H1 (cell line): ENCODE data around the gene FSTL4. TPM values are rescaled to one million over a fixed set of nuclear protein-coding genes. Genes with fewer than 3 reads are reported as not detected.

ENCODE experiments used
- CTCF ChIA-PET: fragments of 300-600 bp; sonication (Branson Sonifier 250); formaldehyde crosslinking; loops from one replicate; lab custom pipeline; 2021; ENCODE audit not compliant: partially characterized antibody; lab: Charles Lee
- POLR2A ChIA-PET: fragments of 300-600 bp; sonication (Branson Sonifier 250); formaldehyde crosslinking; loops from one replicate; lab custom pipeline; 2021; ENCODE audit warnings: inconsistent platforms; ENCODE audit not compliant: partially characterized antibody; lab: Charles Lee
- DNase-seq, 2 experiments: peaks; one replicate each; pipeline versions ENCODE4 v3.0.0 to v3.0.0-alpha.2; 2010 to 2022; ENCODE audit warnings: low spot score in 2 of 2, low read depth in 1 of 2, mixed read lengths in 1 of 2
- FAIRE-seq: peaks from 2 replicates; lab custom pipeline; 2011; peaks lifted over from hg19 to GRCh38; lab: Jason Lieb, UNC
- H2AFZ ChIP-seq: 2 replicates; pipeline ENCODE4 v1.8.1; 2012; ENCODE audit warnings: low read length, inconsistent platforms
- H2AK5ac ChIP-seq: 2 replicates; pipeline ENCODE4 v1.6.1; 2013; ENCODE audit warnings: low read depth, low read length
- H2BK120ac ChIP-seq: replicated peaks from 2 replicates; pipeline ENCODE3; 2013; ENCODE audit warnings: low read depth, low read length, inconsistent platforms
- H2BK12ac ChIP-seq: 2 replicates; pipeline ENCODE4 v1.6.1; 2013; ENCODE audit warnings: low read depth, low read length
- H2BK15ac ChIP-seq: 2 replicates; pipeline ENCODE4 v1.6.1; 2013; ENCODE audit warnings: low read length
- H2BK20ac ChIP-seq: 2 replicates; pipeline ENCODE4 v1.6.1; 2013; ENCODE audit warnings: low read length
- H2BK5ac ChIP-seq: 2 replicates; pipeline ENCODE4 v1.6.1; 2013; ENCODE audit warnings: low read depth, low read length
- H3K14ac ChIP-seq: 2 replicates; pipeline ENCODE4 v1.6.1; 2013; ENCODE audit warnings: inconsistent platforms; ENCODE audit not compliant: insufficient read length
- H3K18ac ChIP-seq: 2 replicates; pipeline ENCODE4 v1.6.1; 2013; ENCODE audit warnings: low read length; ENCODE audit errors: extremely low read depth
- H3K23ac ChIP-seq: 2 replicates; pipeline ENCODE4 v1.6.1; 2013; ENCODE audit warnings: inconsistent platforms; ENCODE audit not compliant: insufficient read length
- H3K23me2 ChIP-seq: 2 replicates; pipeline ENCODE4 v1.6.1; 2013; ENCODE audit warnings: low read depth, low read length
- H3K27ac ChIP-seq: 2 replicates; pipeline ENCODE4 v1.6.1; 2011; ENCODE audit warnings: low read depth, low read length, inconsistent platforms
- H3K27me3 ChIP-seq, 4 experiments: replicated peaks in 1 of 4; 1 replicate in 1 of 4; 2 replicates in 3 of 4; pipeline versions ENCODE4 v1.6.1 to v1.8.1; 2011 to 2013; ENCODE audit warnings: low read length in 3 of 4, mild to moderate bottlenecking in 3 of 4, inconsistent platforms in 2 of 4, mixed read lengths in 2 of 4, moderate library complexity in 1 of 4; ENCODE audit not compliant: control insufficient read depth in 3 of 4, insufficient read depth in 3 of 4; ENCODE audit errors: extremely low read depth in 1 of 4
- H3K36me3 ChIP-seq, 4 experiments: 2 replicates each; pipeline versions ENCODE4 v1.6.1 to v1.8.1; 2011 to 2013; ENCODE audit warnings: mild to moderate bottlenecking in 4 of 4, low read length in 3 of 4, moderate library complexity in 2 of 4, control low read depth in 1 of 4, inconsistent platforms in 1 of 4; ENCODE audit not compliant: insufficient read depth in 4 of 4, control insufficient read depth in 2 of 4
- H3K4ac ChIP-seq: replicated peaks from 2 replicates; pipeline ENCODE3; 2013; ENCODE audit warnings: low read length, low read depth, mixed read lengths, inconsistent platforms; ENCODE audit not compliant: insufficient read length
- H3K4me1 ChIP-seq, 4 experiments: replicated peaks in 1 of 4; 1 replicate in 1 of 4; 2 replicates in 3 of 4; pipeline versions ENCODE4 v1.6.1 to v1.8.1; 2011 to 2013; ENCODE audit warnings: low read length in 3 of 4, inconsistent platforms in 2 of 4, mixed read lengths in 1 of 4; ENCODE audit not compliant: insufficient read depth in 4 of 4, control insufficient read depth in 3 of 4
- H3K4me2 ChIP-seq, 2 experiments: 2 replicates each; pipeline versions ENCODE4 v1.6.1 to v1.8.1; 2011 to 2013; ENCODE audit warnings: low read depth in 2 of 2, low read length in 2 of 2, control low read depth in 1 of 2, inconsistent platforms in 1 of 2, mild to moderate bottlenecking in 1 of 2; ENCODE audit not compliant: insufficient read depth in 1 of 2
- H3K4me3 ChIP-seq, 4 experiments: fragments of 200-600, 300-600 bp in 1 of 4; sonication (generic), shearing (Covaris generic), sonication (Bioruptor Twin) in 1 of 4; 2 replicates each; pipeline versions ENCODE4 v1.5.1 to v1.8.1; 2011 to 2016; ENCODE audit warnings: low read length in 4 of 4, low read depth in 3 of 4, control low read depth in 2 of 4, inconsistent platforms in 2 of 4, mild to moderate bottlenecking in 2 of 4, mixed read lengths in 1 of 4, moderate library complexity in 1 of 4; ENCODE audit not compliant: insufficient read depth in 2 of 4; ENCODE audit errors: extremely low read depth in 1 of 4
- H3K56ac ChIP-seq: replicated peaks from 2 replicates; pipeline ENCODE3; 2013; ENCODE audit warnings: low read depth, mild to moderate bottlenecking, mixed read lengths, low read length, inconsistent platforms; ENCODE audit not compliant: insufficient read length
- H3K79me1 ChIP-seq: 2 replicates; pipeline ENCODE4 v1.6.1; 2013; ENCODE audit warnings: low read depth, low read length, control low read depth
- H3K79me2 ChIP-seq, 2 experiments: 2 replicates each; pipeline versions ENCODE4 v1.6.1 to v1.8.1; 2012 to 2013; ENCODE audit warnings: low read length in 2 of 2, mild to moderate bottlenecking in 2 of 2, inconsistent platforms in 1 of 2; ENCODE audit not compliant: insufficient read depth in 2 of 2, control insufficient read depth in 1 of 2
- H3K9ac ChIP-seq, 4 experiments: replicated peaks in 1 of 4; 1 replicate in 1 of 4; 2 replicates in 3 of 4; pipeline versions ENCODE4 v1.6.1 to v1.8.1; 2011 to 2013; ENCODE audit warnings: low read depth in 3 of 4, low read length in 3 of 4, control low read depth in 2 of 4, mild to moderate bottlenecking in 2 of 4, moderate library complexity in 2 of 4, inconsistent platforms in 1 of 4; ENCODE audit errors: extremely low read depth in 1 of 4
- H3K9me3 ChIP-seq, 2 experiments: 2 replicates each; pipeline versions ENCODE4 v1.6.1 to v1.8.1; 2012 to 2013; ENCODE audit warnings: mild to moderate bottlenecking in 2 of 2, moderate library complexity in 2 of 2, control low read depth in 1 of 2, inconsistent platforms in 1 of 2, low read depth in 1 of 2, low read length in 1 of 2, mixed read lengths in 1 of 2; ENCODE audit not compliant: insufficient read depth in 2 of 2
- H4K20me1 ChIP-seq, 2 experiments: replicated peaks in 1 of 2; 2 replicates each; pipeline versions ENCODE3 to v1.8.1; 2011 to 2013; ENCODE audit warnings: inconsistent platforms in 2 of 2, low read length in 2 of 2, mild to moderate bottlenecking in 1 of 2; ENCODE audit not compliant: insufficient read depth in 2 of 2, control insufficient read depth in 1 of 2
- H4K5ac ChIP-seq: 2 replicates; pipeline ENCODE4 v1.6.1; 2013; ENCODE audit warnings: low read length, low read depth, mixed read lengths, inconsistent platforms; ENCODE audit not compliant: insufficient read length
- H4K8ac ChIP-seq: 2 replicates; pipeline ENCODE4 v1.8.0; 2013; ENCODE audit warnings: mild to moderate bottlenecking, moderate library complexity, low read length, inconsistent platforms; ENCODE audit not compliant: insufficient read depth; ENCODE audit errors: extremely low read depth
- H4K91ac ChIP-seq: replicated peaks from 2 replicates; pipeline ENCODE3; 2013; ENCODE audit warnings: low read length, mixed read lengths, inconsistent platforms; ENCODE audit not compliant: insufficient read length
- BACH1 ChIP-seq: IDR thresholded peaks from 2 replicates; pipeline ENCODE4 v1.6.1; 2012; ENCODE audit warnings: low read length, improper control_type of control experiment
- CBX5 ChIP-seq: fragments of 300-800, 300-1000 bp; sonication (generic); IDR thresholded peaks from 2 replicates; pipeline ENCODE4 v1.7.1; 2016; ENCODE audit warnings: antibody characterized with exemption, low read length, low read depth
- CEBPB ChIP-seq: IDR thresholded peaks from 2 replicates; pipeline ENCODE4 v1.6.1; 2012; ENCODE audit warnings: low read depth, low read length
- CHD1 ChIP-seq: IDR thresholded peaks from 2 replicates; pipeline ENCODE4 v1.6.1; 2012; ENCODE audit warnings: low read depth, low read length, improper control_type of control experiment
- EGR1 ChIP-seq: IDR thresholded peaks from 2 replicates; pipeline ENCODE4 v1.6.1; 2011; ENCODE audit warnings: low read depth, low read length, borderline replicate concordance
- GABPA ChIP-seq: IDR thresholded peaks from 2 replicates; pipeline ENCODE4 v1.6.1; 2011; ENCODE audit warnings: mild to moderate bottlenecking, low read length, moderate library complexity, borderline replicate concordance; ENCODE audit not compliant: insufficient read depth
- HDAC2 ChIP-seq, 2 experiments: fragments of 300-600 bp in 1 of 2; sonication (generic) in 1 of 2; IDR thresholded peaks; 2 replicates each; pipeline ENCODE4 v1.6.1; 2011 to 2012; ENCODE audit warnings: low read depth in 2 of 2, low read length in 2 of 2, mild to moderate bottlenecking in 2 of 2, moderate library complexity in 2 of 2, borderline replicate concordance in 1 of 2, inconsistent platforms in 1 of 2
- JUN ChIP-seq: IDR thresholded peaks from 2 replicates; pipeline ENCODE4 v1.6.1; 2011; ENCODE audit warnings: low read depth, mild to moderate bottlenecking, improper control_type of control experiment, low read length
- PHF8 ChIP-seq: fragments of 200-600 bp; sonication (generic); conservative IDR thresholded peaks from 2 replicates; pipeline ENCODE4 v1.7.1; 2012; ENCODE audit warnings: low read depth, mild to moderate bottlenecking, inconsistent platforms, low read length, moderate library complexity
- SIN3A ChIP-seq, 2 experiments: IDR thresholded peaks in 1 of 2; conservative IDR thresholded peaks in 1 of 2; 2 replicates each; pipeline ENCODE4 v1.6.1; 2011 to 2012; ENCODE audit warnings: low read length in 2 of 2, improper control_type of control experiment in 1 of 2, low read depth in 1 of 2, mild to moderate bottlenecking in 1 of 2
- SIRT6 ChIP-seq: IDR thresholded peaks from one replicate; pipeline ENCODE4 v1.7.1; 2012; ENCODE audit warnings: low read length, inconsistent platforms
- SP2 ChIP-seq: IDR thresholded peaks from 2 replicates; pipeline ENCODE4 v1.6.1; 2012; ENCODE audit warnings: mild to moderate bottlenecking, low read length, inconsistent platforms
- WGBS, 2 experiments: shearing (Covaris generic) in 1 of 2; methylation state at CpG; one replicate each; pipeline versions ENCODE4 v1.1.6 to v1.1.7; 2013 to 2015; ENCODE audit warnings: low lambda C conversion rate in 2 of 2, mixed read lengths in 2 of 2, inconsistent platforms in 1 of 2, low coverage in 1 of 2, missing lambda C conversion rate in 1 of 2; ENCODE audit not compliant: insufficient replicate concordance in 2 of 2, insufficient coverage in 1 of 2, insufficient read length in 1 of 2; ENCODE audit errors: extremely low coverage in 1 of 2, missing lambda C conversion rate in 1 of 2; 5-methylcytosine and 5-hydroxymethylcytosine counted together
- polyA plus RNA-seq, 7 experiments: library from polyadenylated mRNA; depleted of rRNA in 3 of 7; stranded (reverse) in 5 of 7; unstranded in 2 of 7; fragments of >200 nt in 5 of 7; fragments of 200-250 nt in 2 of 7; gene quantifications; 1 replicate in 5 of 7; 2 replicates in 1 of 7; 4 replicates in 1 of 7; pipeline versions ENCODE4 v1.2.1 to v1.2.3, GENCODE V29; 2011 to 2013; ENCODE audit warnings: missing spikeins in 2 of 7, mixed read lengths in 2 of 7
- total RNA-seq: library from RNA; stranded (reverse); fragmentation: NEBNext Ultra II Directional; extraction: Animal tissue kit (Norgen Biotek cat#: 25700); gene quantifications from 2 replicates; pipeline ENCODE4 v1.2.1, GENCODE V29; 2021

The FSTL4 gene
- total and polyA plus RNA-seq, 2 of the 8 experiments (the other 6 are each of a cell fraction or from before 2014, with no cell fraction given): 3.1 to 4.1 TPM

GRCh38 chr5:133222040-133222439 is 390.3 kb downstream of the FSTL4 start:
- FAIRE-seq: no peak
- Histone ChIP-seq H4K8ac (no peak overlapping the region), H4K5ac (no peak overlapping the region), H2BK5ac (no peak overlapping the region), H2BK12ac (no peak overlapping the region), H3K23ac (no peak overlapping the region), H3K36me3 (no peaks in the 10 kb centered on the region), H2BK120ac (no peak overlapping the region), H3K18ac (no peak overlapping the region), H3K4me1 (peaks cover 0 to 5% (median 2%) of the 10 kb centered on the region in 4 experiments; a peak in 3 of 7 replicates), H3K14ac (no peak overlapping the region), H4K20me1 (no peaks in the 10 kb centered on the region), H2AK5ac (no peak overlapping the region), H2AFZ (no peak overlapping the region), H3K23me2 (no peaks in the 10 kb centered on the region), H3K79me2 (no peaks in the 10 kb centered on the region), H3K79me1 (no peaks in the 10 kb centered on the region), H3K4me2 (no peak overlapping the region), H3K9me3 (no peaks in the 10 kb centered on the region), H3K4me3 (no peak overlapping the region), H4K91ac (no peak overlapping the region), H3K4ac (no peak overlapping the region), H2BK15ac (no peak overlapping the region), H3K9ac (no peak overlapping the region), H3K56ac (peak overlapping the region; percentile 34), H2BK20ac (no peak overlapping the region), H3K27me3 (no peaks in the 10 kb centered on the region), H3K27ac (no peak overlapping the region)
- POLR2A ChIA-PET: interaction anchor here (0.9 to 1.5 kb wide), 2 partner anchors 11 to 23 kb away, joined by 3 read pairs; no protein-coding TSS in a partner anchor
- whole genome bisulfite sequencing, 2 experiments: 81% methylated on average over 6 of the region's 6 CpGs; no CpG with 5 or more reads in 1 of the 2 experiments
- no peak for DNase-seq
- CTCF ChIA-PET: interaction anchor here (0.8 to 9.9 kb wide), 8 partner anchors 12 to 238 kb away, joined by 3 to 80 read pairs (median 3); no protein-coding TSS in a partner anchor
- TF ChIP-seq CBX5 (no peak), HDAC2 (IDR thresholded peaks at IDR 0.05; ENCODE audit: borderline replicate concordance in 1 of 2, low read depth in 2 of 2, low read length in 2 of 2) (no peak), SIN3A (conservative IDR thresholded peaks at IDR 0.05 in 1 of 2, IDR thresholded peaks at IDR 0.05 in 1 of 2; ENCODE audit: low read depth in 1 of 2, low read length in 2 of 2) (no peak), SP2 (no peak), JUN (no peak), SIRT6 (no peak), CHD1 (no peak), EGR1 (no peak), BACH1 (no peak), CEBPB (no peak), GABPA (no peak), PHF8 (no peak)
